ENCODE measurements around the gene FANCC. TPM values are rescaled to one million over a fixed set of nuclear protein-coding genes. Genes with fewer than 3 reads are reported as not detected.

The FANCC gene
- total RNA-seq, 2 experiments from 2014 or later: 12.9 to 14.8 TPM

- no peak for DNase-seq
- no peak overlapping the region for H3K27ac Mint-ChIP-seq
- H3K27me3 Mint-ChIP-seq: no peaks in the 10 kb centered on the region
- POLR2A ChIA-PET: no interaction called here
- no peaks in the 10 kb centered on the region for H3K36me3 Mint-ChIP-seq
- H3K4me3 Mint-ChIP-seq: no peak overlapping the region
- H3K4me1 Mint-ChIP-seq: no peaks in the 10 kb centered on the region
- no peak for ATAC-seq (ENCODE audit: low read depth)
- H3K9me3 Mint-ChIP-seq: no peaks in the 10 kb centered on the region
Measured at GRCh38 chr9:95177617-95178016, 139.9 kb downstream of the FANCC start.

DNA sequence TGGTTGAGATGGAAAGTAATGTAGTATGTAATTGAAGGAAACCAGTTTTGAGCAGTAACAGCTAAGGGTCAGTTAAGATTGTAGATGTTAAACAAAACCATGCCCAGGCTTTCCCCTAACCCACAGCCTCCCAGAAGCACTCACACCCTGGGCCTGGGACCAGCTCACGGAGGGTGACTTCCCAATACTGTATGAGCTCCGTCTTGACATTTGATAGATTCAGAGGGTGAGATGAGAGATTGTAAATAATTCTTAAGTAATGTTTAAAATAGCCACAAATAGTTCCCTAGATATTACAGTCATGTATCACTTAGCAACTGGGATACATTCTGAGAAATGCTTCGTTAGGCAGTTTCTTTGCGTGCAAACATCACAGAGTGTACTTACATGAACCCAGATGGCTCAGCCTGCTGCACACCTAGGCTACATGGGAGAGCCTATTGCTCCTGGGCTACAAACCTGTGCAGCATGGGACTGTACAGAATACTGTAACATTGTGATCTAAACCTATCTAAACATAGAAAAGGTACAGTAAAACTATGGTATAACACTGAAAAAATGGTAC lies 140.7 kb downstream of the FANCC start:
- Mint-ChIP-seq H3K9me3 (no peaks in the 10 kb centered on the region), H3K27ac (no peak overlapping the region), H3K4me3 (no peak overlapping the region), H3K27me3 (no peaks in the 10 kb centered on the region), H3K4me1 (no peaks in the 10 kb centered on the region), H3K36me3 (peaks cover under 1% of the 10 kb centered on the region)
- POLR2A ChIA-PET: no interaction called here
- no peak for ATAC-seq (ENCODE audit: low read depth)
- DNase-seq: no peak

DNA sequence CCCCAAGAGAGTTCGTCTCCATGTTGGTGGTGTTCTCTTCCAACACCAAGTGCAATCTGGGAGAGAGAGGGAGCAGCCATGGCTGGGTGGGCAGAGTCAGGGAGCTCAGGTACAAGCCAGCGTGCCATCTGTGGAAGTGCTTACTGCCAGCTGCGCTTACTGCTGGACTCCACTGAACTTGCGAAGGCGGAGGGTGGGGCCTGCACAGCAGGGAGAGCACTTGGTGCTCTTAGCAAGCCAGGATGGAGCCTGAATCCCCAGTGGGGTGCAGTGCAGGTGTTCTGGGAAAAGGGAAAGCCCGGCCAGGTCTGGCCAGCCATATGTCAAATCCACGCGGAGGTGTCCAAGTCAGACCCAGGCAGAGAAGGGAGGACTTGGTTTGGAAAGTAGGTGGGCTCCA lies 142.0 kb downstream of the FANCC start:
- no peak for ATAC-seq (ENCODE audit: low read depth)
- DNase-seq: no peak
- Mint-ChIP-seq H3K4me1 (peaks cover 2% of the 10 kb centered on the region), H3K27me3 (no peaks in the 10 kb centered on the region), H3K9me3 (no peaks in the 10 kb centered on the region), H3K36me3 (peaks cover 4% of the 10 kb centered on the region), H3K27ac (no peak overlapping the region), H3K4me3 (no peak overlapping the region)
- POLR2A ChIA-PET: no interaction called here

- no peak for ATAC-seq (ENCODE audit: low read depth)
- Mint-ChIP-seq H3K4me1 (peaks cover 4% of the 10 kb centered on the region), H3K27me3 (no peaks in the 10 kb centered on the region), H3K36me3 (peaks cover 8% of the 10 kb centered on the region), H3K27ac (no peak overlapping the region), H3K4me3 (no peak overlapping the region), H3K9me3 (no peaks in the 10 kb centered on the region)
- POLR2A ChIA-PET: no interaction called here
- DNase-seq: no peak
Measured at GRCh38 chr9:95174038-95174437, 143.5 kb downstream of the FANCC start.

DNA sequence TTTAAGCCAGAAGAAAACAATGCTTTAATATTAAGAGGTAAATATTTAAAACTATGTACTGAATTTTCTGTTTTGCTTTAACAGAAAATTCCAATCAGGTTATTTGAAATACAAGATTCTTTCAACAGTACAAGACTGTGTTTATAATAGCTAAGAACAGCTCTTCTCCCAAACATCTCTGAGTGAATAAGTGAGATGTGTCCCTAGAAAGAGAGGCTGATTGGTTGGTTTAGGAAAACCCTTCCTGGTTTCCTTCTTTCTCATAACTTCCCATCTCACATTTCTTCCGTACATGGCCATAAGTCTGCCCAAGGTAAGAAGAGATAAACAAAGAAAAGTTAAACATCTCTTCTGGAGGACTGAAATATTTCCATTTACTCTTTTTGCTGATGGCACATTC lies 145.9 kb downstream of the FANCC start:
- peaks cover 6% of the 10 kb centered on the region for H3K4me1 Mint-ChIP-seq
- no peak for DNase-seq
- H3K9me3 Mint-ChIP-seq: no peaks in the 10 kb centered on the region
- no peaks in the 10 kb centered on the region for H3K27me3 Mint-ChIP-seq
- POLR2A ChIA-PET: no interaction called here
- no peak for ATAC-seq (ENCODE audit: low read depth)
- no peak overlapping the region for H3K27ac Mint-ChIP-seq
- no peak overlapping the region for H3K4me3 Mint-ChIP-seq
- H3K36me3 Mint-ChIP-seq: peaks cover 17% of the 10 kb centered on the region

- no peaks in the 10 kb centered on the region for H3K27me3 Mint-ChIP-seq
- H3K27ac Mint-ChIP-seq: peak overlapping the region; percentile 72
- DNase-seq: no peak
- peaks cover 20% of the 10 kb centered on the region for H3K36me3 Mint-ChIP-seq
- peaks cover 6% of the 10 kb centered on the region for H3K4me1 Mint-ChIP-seq
- ATAC-seq (ENCODE audit: low read depth): no peak
- no peaks in the 10 kb centered on the region for H3K9me3 Mint-ChIP-seq
- H3K4me3 Mint-ChIP-seq: no peak overlapping the region
- POLR2A ChIA-PET: no interaction called here
Measured at GRCh38 chr9:95171001-95171400, 146.5 kb downstream of the FANCC start.

- peak overlapping the region; percentile 37 for H3K27ac Mint-ChIP-seq
- peaks cover 9% of the 10 kb centered on the region for H3K4me1 Mint-ChIP-seq
- H3K27me3 Mint-ChIP-seq: no peaks in the 10 kb centered on the region
- no peaks in the 10 kb centered on the region for H3K9me3 Mint-ChIP-seq
- H3K4me3 Mint-ChIP-seq: no peak overlapping the region
- peak; percentile 33 for ATAC-seq (ENCODE audit: low read depth)
- no peak for DNase-seq
- POLR2A ChIA-PET: interaction anchor here (0.6 kb wide), 1 partner anchor 1285 kb away, joined by 4 read pairs; no protein-coding TSS in a partner anchor
- H3K36me3 Mint-ChIP-seq: peaks cover 31% of the 10 kb centered on the region
Measured at GRCh38 chr9:95167998-95168397, 149.5 kb downstream of the FANCC start.

DNA sequence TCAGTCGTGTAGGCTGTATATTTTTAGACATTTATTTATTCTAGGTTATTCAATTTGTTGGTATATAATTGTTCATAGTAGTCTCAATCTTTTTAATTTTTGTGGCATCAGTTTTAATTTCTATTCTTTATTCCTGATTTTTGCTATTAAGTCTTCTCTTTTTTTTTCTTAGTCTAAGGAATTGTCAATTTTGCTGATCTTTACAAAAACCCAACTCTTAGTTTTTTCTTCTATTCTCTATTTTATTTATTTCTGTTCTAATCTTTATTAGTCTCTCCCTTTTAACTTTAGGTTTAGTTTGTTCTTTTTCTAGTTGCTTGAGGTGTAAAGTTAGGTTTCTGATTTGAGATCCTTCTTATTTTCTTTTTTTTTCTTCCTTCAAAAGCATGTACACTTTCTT lies 152.5 kb downstream of the FANCC start:
- Mint-ChIP-seq H3K27me3 (peaks cover 1% of the 10 kb centered on the region), H3K9me3 (peaks cover 3% of the 10 kb centered on the region), H3K36me3 (peaks cover 41% of the 10 kb centered on the region), H3K27ac (no peak overlapping the region), H3K4me1 (peaks cover 5% of the 10 kb centered on the region), H3K4me3 (no peak overlapping the region)
- no peak for ATAC-seq (ENCODE audit: low read depth)
- POLR2A ChIA-PET: no interaction called here
- no peak for DNase-seq

DNA sequence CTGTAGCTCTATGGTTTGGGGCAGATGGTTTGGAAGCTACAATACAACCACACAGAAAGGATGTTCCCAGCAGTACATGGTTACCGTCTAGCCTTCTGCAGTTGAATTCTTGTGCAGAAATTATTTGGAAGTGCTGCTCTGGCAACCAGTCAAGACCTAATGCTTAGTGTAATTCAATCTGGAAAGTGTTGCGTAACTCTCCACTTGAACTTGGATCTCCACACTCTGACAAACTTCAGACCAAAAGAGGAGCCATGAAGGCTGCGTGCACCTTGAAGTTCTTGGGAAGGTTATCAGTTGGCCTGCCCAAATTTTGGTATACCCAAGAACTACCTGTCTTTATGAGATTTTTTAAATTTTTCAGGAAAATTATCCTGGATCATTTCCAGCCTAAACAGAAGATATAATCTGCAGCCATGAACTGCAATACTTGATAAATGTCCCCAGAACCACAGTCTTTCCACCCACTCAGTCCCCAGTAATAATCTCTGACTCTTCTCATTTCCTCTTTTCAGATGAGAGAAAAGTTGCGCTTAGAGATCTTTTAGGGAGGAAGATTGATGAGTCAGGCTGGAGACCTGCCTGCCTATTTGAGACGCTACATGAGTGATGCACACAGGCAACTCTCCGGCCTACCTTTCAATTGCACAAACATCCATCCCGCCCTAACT lies 159.9 kb downstream of the FANCC start:
- DNase-seq: no peak
- Mint-ChIP-seq H3K4me1 (no peaks in the 10 kb centered on the region), H3K4me3 (no peak overlapping the region), H3K27ac (no peak overlapping the region), H3K36me3 (peaks cover 21% of the 10 kb centered on the region), H3K27me3 (peaks cover 1% of the 10 kb centered on the region), H3K9me3 (peaks cover 5% of the 10 kb centered on the region)
- POLR2A ChIA-PET: no interaction called here
- no peak for ATAC-seq (ENCODE audit: low read depth)

DNA sequence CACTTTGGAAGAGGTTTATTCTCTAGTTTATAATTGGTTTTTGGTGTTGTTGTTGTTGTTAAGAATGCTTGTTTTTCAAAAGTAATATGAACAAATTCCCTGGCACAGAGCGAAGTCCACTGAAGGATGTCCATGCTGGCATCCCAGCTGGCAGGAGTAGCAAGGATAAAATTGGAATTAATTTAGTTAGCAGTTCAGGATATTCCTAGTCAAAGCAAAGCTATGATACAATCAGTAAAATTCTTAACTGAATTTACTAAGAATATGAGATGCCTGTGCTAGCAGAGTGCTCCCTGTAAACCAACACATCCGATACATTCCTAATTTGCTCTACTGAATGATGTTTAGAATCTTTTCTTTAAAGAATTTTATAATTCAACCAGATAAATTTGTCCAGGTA lies 161.4 kb downstream of the FANCC start:
- Mint-ChIP-seq H3K27me3 (no peaks in the 10 kb centered on the region), H3K4me1 (no peaks in the 10 kb centered on the region), H3K4me3 (no peak overlapping the region), H3K36me3 (peaks cover 13% of the 10 kb centered on the region), H3K27ac (no peak overlapping the region), H3K9me3 (peaks cover 5% of the 10 kb centered on the region)
- ATAC-seq (ENCODE audit: low read depth) (no peak), DNase-seq (no peak)
- POLR2A ChIA-PET: no interaction called here

- H3K4me3 Mint-ChIP-seq: no peak overlapping the region
Measured at GRCh38 chr9:95155220-95155619, 162.3 kb downstream of the FANCC start.

DNA sequence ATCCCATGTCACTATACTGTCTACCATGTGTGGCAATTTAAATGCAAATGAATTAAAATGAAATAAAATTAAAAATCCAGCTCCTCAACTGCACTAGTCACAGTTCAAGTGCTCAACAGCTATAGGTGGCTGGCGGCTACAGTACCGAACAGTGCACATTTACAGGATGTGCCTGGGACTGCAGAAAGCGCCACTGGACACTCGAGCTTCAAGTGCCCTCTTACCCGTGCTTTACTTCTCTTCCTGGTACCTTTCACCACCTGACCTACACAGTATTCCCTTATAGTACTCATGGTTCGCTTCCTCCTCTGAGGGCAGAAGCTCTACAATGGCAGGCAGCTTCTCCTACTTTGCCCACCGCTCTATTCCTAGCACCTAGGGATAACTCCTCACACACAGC lies 166.6 kb downstream of the FANCC start:
- Mint-ChIP-seq H3K4me1 (no peaks in the 10 kb centered on the region), H3K27ac (no peak overlapping the region), H3K9me3 (no peaks in the 10 kb centered on the region), H3K27me3 (no peaks in the 10 kb centered on the region), H3K4me3 (no peak overlapping the region), H3K36me3 (peaks cover 8% of the 10 kb centered on the region)
- POLR2A ChIA-PET: no interaction called here
- no peak for ATAC-seq (ENCODE audit: low read depth)
- no peak for DNase-seq

More at GRCh38 chr9:95155220-95155619, 162.3 kb downstream of the FANCC start:
- H3K27me3 Mint-ChIP-seq: no peaks in the 10 kb centered on the region
- H3K27ac Mint-ChIP-seq: no peak overlapping the region
- POLR2A ChIA-PET: no interaction called here
- no peak for ATAC-seq (ENCODE audit: low read depth)
- peaks cover 9% of the 10 kb centered on the region for H3K36me3 Mint-ChIP-seq
- H3K4me1 Mint-ChIP-seq: no peaks in the 10 kb centered on the region
- no peak for DNase-seq
- H3K9me3 Mint-ChIP-seq: peaks cover 2% of the 10 kb centered on the region

DNA sequence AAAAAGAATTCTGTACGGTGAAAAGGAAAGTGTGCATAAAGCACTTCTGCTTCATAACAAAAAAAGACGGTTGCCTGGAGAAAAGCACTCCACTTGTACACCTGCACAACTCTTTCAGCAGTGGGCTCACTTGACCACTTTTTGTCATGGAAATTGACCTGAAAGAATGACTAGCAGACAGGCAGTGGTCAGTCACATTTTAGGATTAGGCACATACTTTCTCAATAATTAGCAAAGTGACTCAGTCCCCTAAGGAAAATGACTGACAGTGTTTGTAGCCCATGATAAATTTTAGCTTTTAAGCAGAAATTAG lies 169.3 kb downstream of the FANCC start:
- POLR2A ChIA-PET: no interaction called here
- H3K4me1 Mint-ChIP-seq: no peaks in the 10 kb centered on the region
- no peak overlapping the region for H3K4me3 Mint-ChIP-seq
- no peaks in the 10 kb centered on the region for H3K9me3 Mint-ChIP-seq
- ATAC-seq (ENCODE audit: low read depth) (no peak), DNase-seq (no peak)
- no peak overlapping the region for H3K27ac Mint-ChIP-seq
- no peaks in the 10 kb centered on the region for H3K27me3 Mint-ChIP-seq
- H3K36me3 Mint-ChIP-seq: peaks cover 8% of the 10 kb centered on the region

GRCh38 chr9:95147452-95148207 lies 169.9 kb downstream of the FANCC start:
- ATAC-seq (ENCODE audit: low read depth) (no peak), DNase-seq (no peak)
- Mint-ChIP-seq H3K4me1 (no peaks in the 10 kb centered on the region), H3K9me3 (no peaks in the 10 kb centered on the region), H3K27ac (no peak overlapping the region), H3K36me3 (peaks cover 8% of the 10 kb centered on the region), H3K27me3 (no peaks in the 10 kb centered on the region), H3K4me3 (no peak overlapping the region)
- POLR2A ChIA-PET: no interaction called here
